Fibroblast of lung (primary cell): ENCODE measurements around the gene PAK3.

ENCODE experiments used
- CTCF ChIP-seq, 2 donors: IDR thresholded peaks in 1 of 2; conservative IDR thresholded peaks in 1 of 2; 1 replicate in 1 of 2; 2 replicates in 1 of 2; pipeline ENCODE4 v1.5.1; 2011 to 2012; ENCODE audit warnings: low read length in 2 of 2, control low read depth in 1 of 2, inconsistent platforms in 1 of 2, low read depth in 1 of 2, mild to moderate bottlenecking in 1 of 2
- EZH2 ChIP-seq: IDR thresholded peaks from 2 replicates; pipeline ENCODE4 v1.5.1; 2012; ENCODE audit warnings: low read length, control low read depth, mild to moderate bottlenecking; ENCODE audit errors: missing control alignments

GRCh38 chrX:111145878-111146277, 49.9 kb downstream of the PAK3 start:
- no peak for TF ChIP-seq CTCF (conservative IDR thresholded peaks at IDR 0.05 in 1 of 2, IDR thresholded peaks at IDR 0.05 in 1 of 2; ENCODE audit: low read depth in 1 of 2, low read length in 2 of 2)
- TF ChIP-seq EZH2: no peak
